Astrocyte of the cerebellum (primary cell): ENCODE results near the gene SEMA3F.
A peak's percentile ranks its signal among the peaks of the same experiment; 100 is the strongest.

Experiments used
- DNase-seq: peaks from one replicate; pipeline ENCODE4 v3.0.0-alpha.2; 2011; ENCODE audit warnings: low read depth
- H3K4me3 ChIP-seq: 2 replicates; pipeline ENCODE4 v1.5.1; 2011; ENCODE audit warnings: mild to moderate bottlenecking, low read depth, low read length, moderate library complexity
- in situ Hi-C: cut with HindIII; loops from 2 replicates; pipeline ENCODE4 v1.10.0; 2017; ENCODE audit warnings: low sequenced_read_pairs
- TF ChIP-seq, protein P1 (sequence below): IDR thresholded peaks from 2 replicates; pipeline ENCODE4 v1.5.1; 2012; ENCODE audit warnings: low read length, low read depth, moderate library complexity, mild to moderate bottlenecking; ENCODE audit errors: missing control alignments

SEMA3F gene

DNA sequence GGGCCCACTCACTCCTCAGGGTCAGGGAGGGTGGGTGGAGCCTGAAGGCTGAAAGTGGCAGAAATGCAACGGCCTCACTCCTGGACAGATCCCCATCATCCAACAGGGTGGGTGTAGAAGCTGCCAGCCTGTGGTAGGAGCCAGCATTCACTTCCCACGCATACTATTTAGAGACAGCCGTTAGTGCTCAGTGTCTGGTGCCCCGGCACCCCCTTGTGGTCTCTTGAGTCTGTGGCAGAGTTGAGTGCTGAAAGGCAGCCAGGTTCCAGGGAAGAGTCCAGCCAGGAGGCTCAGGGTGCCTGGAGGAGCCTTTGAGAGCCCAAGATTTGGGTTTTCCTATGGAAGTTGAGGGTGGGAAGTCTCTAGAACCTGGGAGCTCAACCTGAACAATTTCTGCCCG is 34.1 kb downstream of the SEMA3F start:
- DNase-seq = peak; percentile 66
- H3K4me3 ChIP-seq = no peak overlapping the region
- in situ Hi-C loops = no loop called here
- TF ChIP-seq, protein P1, sequence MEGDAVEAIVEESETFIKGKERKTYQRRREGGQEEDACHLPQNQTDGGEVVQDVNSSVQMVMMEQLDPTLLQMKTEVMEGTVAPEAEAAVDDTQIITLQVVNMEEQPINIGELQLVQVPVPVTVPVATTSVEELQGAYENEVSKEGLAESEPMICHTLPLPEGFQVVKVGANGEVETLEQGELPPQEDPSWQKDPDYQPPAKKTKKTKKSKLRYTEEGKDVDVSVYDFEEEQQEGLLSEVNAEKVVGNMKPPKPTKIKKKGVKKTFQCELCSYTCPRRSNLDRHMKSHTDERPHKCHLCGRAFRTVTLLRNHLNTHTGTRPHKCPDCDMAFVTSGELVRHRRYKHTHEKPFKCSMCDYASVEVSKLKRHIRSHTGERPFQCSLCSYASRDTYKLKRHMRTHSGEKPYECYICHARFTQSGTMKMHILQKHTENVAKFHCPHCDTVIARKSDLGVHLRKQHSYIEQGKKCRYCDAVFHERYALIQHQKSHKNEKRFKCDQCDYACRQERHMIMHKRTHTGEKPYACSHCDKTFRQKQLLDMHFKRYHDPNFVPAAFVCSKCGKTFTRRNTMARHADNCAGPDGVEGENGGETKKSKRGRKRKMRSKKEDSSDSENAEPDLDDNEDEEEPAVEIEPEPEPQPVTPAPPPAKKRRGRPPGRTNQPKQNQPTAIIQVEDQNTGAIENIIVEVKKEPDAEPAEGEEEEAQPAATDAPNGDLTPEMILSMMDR = peak; percentile 91

DNA sequence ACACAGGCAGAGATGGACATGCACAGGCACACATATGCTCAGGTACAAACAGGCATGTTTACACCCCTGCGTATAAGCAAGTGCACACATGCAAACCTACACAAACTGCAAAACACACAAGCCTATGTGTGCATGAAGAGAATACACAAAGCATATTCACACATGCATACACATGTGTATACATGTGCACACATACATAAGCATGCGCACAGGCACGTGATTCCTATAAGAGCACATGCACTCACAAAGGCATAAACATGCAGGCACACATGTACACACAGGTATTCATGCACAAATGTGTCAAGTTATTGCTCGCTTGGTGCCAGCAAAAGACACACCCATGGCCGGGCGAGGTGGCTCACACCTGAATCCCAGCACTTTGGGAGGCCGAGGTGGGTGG is 34.9 kb downstream of the SEMA3F start:
- H3K4me3 ChIP-seq = no peak overlapping the region
- TF ChIP-seq, protein P1 = no peak
- in situ Hi-C loops = loop anchor here (5.0 kb wide), 1 partner anchor 52 kb away; no protein-coding TSS in a partner anchor
- no peak for DNase-seq

DNA sequence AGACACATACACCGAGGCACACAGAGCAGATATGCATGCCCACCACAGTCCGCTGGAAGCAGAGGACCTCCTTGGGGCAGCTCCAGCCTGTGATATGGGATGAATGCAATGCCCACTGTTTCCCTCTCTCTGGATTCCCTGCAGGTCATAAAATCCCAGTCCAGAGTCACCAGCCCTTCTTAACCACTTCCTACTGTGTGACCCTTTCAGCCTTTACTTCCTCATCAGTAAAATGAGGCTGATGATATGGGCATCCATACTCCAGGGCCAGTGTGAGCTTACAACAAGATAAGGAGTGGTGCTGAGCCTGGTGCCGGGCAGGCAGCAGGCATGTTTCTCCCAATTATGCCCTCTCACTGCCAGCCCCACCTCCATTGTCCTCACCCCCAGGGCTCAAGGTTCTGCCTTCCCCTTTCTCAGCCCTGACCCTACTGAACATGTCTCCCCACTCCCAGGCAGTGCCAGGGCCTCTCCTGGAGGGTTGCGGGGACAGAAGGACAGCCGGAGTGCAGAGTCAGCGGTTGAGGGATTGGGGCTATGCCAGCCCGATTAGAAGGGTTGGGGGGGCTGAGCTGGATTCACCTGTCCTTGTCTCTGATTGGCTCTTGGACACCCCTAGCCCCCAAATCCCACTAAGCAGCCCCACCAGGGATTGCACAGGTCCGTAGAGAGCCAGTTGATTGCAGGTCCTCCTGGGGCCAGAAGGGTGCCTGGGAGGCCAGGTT is 36.0 kb downstream of the SEMA3F start, which contains the start of gene GNAT1:
Gene GNAT1, plus strand, starts transcription at position 675 of the 725 bp plus-strand sequence. CDS start 116 bp downstream, outside the sequence.
- no peak within 1 kb of the TSS for H3K4me3 ChIP-seq
- TF ChIP-seq, protein P1 = no peak
- DNase-seq = no peak
- in situ Hi-C loops = loop anchor here (5.0 kb wide), 1 partner anchor 51 kb away; no protein-coding TSS in a partner anchor

DNA sequence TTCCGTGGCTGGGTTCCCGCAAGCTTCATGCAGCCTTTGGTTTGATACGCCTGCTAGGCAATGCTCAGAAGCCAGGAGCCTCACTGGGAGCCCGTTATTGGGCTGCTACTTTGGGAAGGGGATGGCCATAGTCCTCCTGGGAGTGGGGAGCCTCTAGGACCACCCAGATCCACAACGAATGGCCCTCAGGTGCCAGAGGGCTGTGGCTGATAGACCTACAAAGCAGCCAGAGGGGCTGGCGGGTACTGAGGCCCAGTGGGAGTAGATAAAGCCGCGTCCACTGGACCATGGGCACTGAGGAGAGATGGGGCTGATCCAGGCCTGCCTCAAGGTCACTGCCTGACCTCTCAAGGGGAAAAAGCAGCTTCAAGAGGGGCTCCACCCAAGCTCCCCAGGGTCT is 37.0 kb downstream of the SEMA3F start:
- DNase-seq = no peak
- in situ Hi-C loops = loop anchor here (5.0 kb wide), 1 partner anchor 50 kb away; no protein-coding TSS in a partner anchor
- H3K4me3 ChIP-seq = no peak overlapping the region
- TF ChIP-seq, protein P1 = no peak

DNA sequence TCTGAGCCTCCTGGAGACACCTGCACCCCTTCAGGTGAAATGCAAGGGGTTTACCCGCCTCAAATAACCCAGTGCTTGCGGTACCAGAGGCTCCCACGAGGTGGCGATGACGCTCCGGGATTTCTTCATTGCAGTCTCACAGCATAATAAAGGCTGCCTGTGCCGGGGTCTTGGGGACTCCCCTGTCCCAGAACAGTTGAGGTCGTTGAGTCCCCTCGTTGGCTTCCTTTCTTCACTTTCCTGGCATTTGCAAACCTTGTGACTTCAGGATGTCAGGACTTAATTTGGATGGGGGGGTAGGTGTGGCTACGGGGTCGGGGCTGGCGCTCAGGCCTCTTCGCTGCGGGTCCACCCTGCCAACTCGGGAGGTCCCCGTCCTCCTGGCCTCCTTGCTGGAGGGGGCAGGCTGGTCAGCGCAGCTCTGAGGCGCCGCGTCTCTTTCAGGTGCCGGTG is 37.6 kb downstream of the SEMA3F start:
- TF ChIP-seq, protein P1 = peak; percentile 96

DNA sequence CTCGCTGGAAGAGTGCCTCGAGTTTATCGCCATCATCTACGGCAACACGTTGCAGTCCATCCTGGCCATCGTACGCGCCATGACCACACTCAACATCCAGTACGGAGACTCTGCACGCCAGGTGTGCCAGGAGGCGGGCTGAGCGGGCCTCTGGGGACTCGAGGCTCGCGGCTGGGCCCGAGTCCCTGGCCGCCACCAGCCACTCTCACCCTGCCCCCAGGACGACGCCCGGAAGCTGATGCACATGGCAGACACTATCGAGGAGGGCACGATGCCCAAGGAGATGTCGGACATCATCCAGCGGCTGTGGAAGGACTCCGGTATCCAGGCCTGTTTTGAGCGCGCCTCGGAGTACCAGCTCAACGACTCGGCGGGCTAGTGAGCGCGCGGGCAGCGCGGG is 38.2 kb downstream of the SEMA3F start:
- in situ Hi-C loops = loop anchor here (5.0 kb wide), 1 partner anchor 49 kb away; no protein-coding TSS in a partner anchor
- H3K4me3 ChIP-seq = no peak overlapping the region
- TF ChIP-seq, protein P1 = no peak
- DNase-seq = no peak

More for the DNA sequence above, 37.6 kb downstream of the SEMA3F start:
- in situ Hi-C loops = loop anchor here (5.0 kb wide), 1 partner anchor 50 kb away; no protein-coding TSS in a partner anchor
- no peak overlapping the region for H3K4me3 ChIP-seq
- no peak for DNase-seq
